Upper lobe of right lung (tissue), 1 donor: ENCODE data around the gene STK32B. TPM values are rescaled to one million over a fixed set of nuclear protein-coding genes. Genes with fewer than 3 reads are reported as not detected.
A peak's percentile ranks its signal among the peaks of the same experiment; 100 is the strongest.

ENCODE experiments used
- ATAC-seq: fragments of 200-7000 bp; cut with Tn5 transposase; one replicate; pipeline ENCODE4 v1.9.1; 2020; ENCODE audit warnings: mild to moderate bottlenecking, moderate library complexity
- DNase-seq: peaks from one replicate; pipeline ENCODE4 v3.0.0-alpha.2; 2020
- H3K27ac ChIP-seq: fragments of 200-600 bp; one replicate; pipeline ENCODE4 v1.8.0; 2022
- H3K27me3 ChIP-seq: fragments of 200-600 bp; one replicate; pipeline ENCODE4 v1.8.0; 2022; ENCODE audit warnings: mild to moderate bottlenecking
- H3K36me3 ChIP-seq: fragments of 200-600 bp; one replicate; pipeline ENCODE4 v1.8.0; 2022
- H3K4me1 ChIP-seq: fragments of 200-600 bp; one replicate; pipeline ENCODE4 v1.8.0; 2022
- H3K4me3 ChIP-seq: fragments of 200-600 bp; one replicate; pipeline ENCODE4 v1.8.0; 2022; ENCODE audit warnings: mild to moderate bottlenecking
- H3K9me3 ChIP-seq: fragments of 200-600 bp; one replicate; pipeline ENCODE4 v1.8.0; 2022
- intact Hi-C: fragments of 100-400 bp; cut with DNase I; formaldehyde crosslinking; loops from one replicate; pipeline ENCODE4 v1.11.0; 2022
- total RNA-seq: library from RNA; stranded (reverse); fragmentation: NEBNext Ultra II Directional; extraction: Animal tissue kit (Norgen Biotek cat#: 25700); gene quantifications from one replicate; pipeline ENCODE4 v1.2.1, GENCODE V29; 2021
- TF ChIP-seq, protein P1 (sequence below): fragments of 200-600 bp; IDR thresholded peaks from one replicate; pipeline ENCODE4 v1.8.0; 2022; ENCODE audit warnings: antibody characterized with exemption
- donor health status: DM: no; HTN: yes; CAD: no; lungs with severe emphysema.

STK32B gene
- total RNA-seq, 1 donor from 2014 or later = 2.8 TPM

DNA sequence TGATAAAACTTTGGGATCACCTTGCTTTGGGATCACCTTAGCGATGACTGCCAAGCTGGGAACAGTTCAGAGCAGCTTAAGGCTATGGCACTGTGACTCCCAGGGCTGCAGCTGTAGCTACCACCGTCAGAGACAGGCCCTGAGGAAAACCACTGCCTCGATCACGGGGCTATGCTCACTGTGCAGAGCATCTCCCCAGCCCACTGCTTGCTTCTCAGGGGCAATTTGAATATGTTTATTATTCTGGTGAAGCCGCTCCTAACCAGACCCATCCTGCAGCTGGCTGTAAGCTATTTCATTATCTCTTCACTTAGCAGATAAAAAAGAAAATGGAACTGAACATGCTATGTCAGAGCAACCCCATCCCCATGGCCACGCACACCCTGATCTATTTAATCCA is 328.6 kb downstream of the STK32B start:
- Histone ChIP-seq H3K27ac (no peak overlapping the region), H3K9me3 (no peaks in the 10 kb centered on the region), H3K27me3 (no peaks in the 10 kb centered on the region), H3K36me3 (no peaks in the 10 kb centered on the region), H3K4me1 (no peaks in the 10 kb centered on the region), H3K4me3 (no peak overlapping the region)
- intact Hi-C loops = no loop called here
- ATAC-seq (no peak), DNase-seq (no peak)
- TF ChIP-seq, protein P1, sequence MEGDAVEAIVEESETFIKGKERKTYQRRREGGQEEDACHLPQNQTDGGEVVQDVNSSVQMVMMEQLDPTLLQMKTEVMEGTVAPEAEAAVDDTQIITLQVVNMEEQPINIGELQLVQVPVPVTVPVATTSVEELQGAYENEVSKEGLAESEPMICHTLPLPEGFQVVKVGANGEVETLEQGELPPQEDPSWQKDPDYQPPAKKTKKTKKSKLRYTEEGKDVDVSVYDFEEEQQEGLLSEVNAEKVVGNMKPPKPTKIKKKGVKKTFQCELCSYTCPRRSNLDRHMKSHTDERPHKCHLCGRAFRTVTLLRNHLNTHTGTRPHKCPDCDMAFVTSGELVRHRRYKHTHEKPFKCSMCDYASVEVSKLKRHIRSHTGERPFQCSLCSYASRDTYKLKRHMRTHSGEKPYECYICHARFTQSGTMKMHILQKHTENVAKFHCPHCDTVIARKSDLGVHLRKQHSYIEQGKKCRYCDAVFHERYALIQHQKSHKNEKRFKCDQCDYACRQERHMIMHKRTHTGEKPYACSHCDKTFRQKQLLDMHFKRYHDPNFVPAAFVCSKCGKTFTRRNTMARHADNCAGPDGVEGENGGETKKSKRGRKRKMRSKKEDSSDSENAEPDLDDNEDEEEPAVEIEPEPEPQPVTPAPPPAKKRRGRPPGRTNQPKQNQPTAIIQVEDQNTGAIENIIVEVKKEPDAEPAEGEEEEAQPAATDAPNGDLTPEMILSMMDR = no peak

- DNase-seq (no peak), ATAC-seq (no peak)
- no peaks in the 10 kb centered on the region for H3K27me3 ChIP-seq
- H3K36me3 ChIP-seq = no peaks in the 10 kb centered on the region
- H3K27ac ChIP-seq = no peak overlapping the region
- TF ChIP-seq, protein P1 = no peak
- H3K4me3 ChIP-seq = no peak overlapping the region
- H3K9me3 ChIP-seq = no peaks in the 10 kb centered on the region
- intact Hi-C loops = no loop called here
- no peaks in the 10 kb centered on the region for H3K4me1 ChIP-seq
These were observed 330.7 kb downstream of the STK32B start for GRCh38 chr4:5381961-5382441.

GRCh38 chr4:5383191-5383980 is 332.1 kb downstream of the STK32B start:
- no peak overlapping the region for H3K4me3 ChIP-seq
- H3K36me3 ChIP-seq = no peaks in the 10 kb centered on the region
- intact Hi-C loops = no loop called here
- H3K27ac ChIP-seq = no peak overlapping the region
- no peaks in the 10 kb centered on the region for H3K4me1 ChIP-seq
- DNase-seq (no peak), ATAC-seq (no peak)
- no peaks in the 10 kb centered on the region for H3K27me3 ChIP-seq
- H3K9me3 ChIP-seq = no peaks in the 10 kb centered on the region
- TF ChIP-seq, protein P1 = no peak

- no peaks in the 10 kb centered on the region for H3K4me1 ChIP-seq
- no peaks in the 10 kb centered on the region for H3K27me3 ChIP-seq
- H3K9me3 ChIP-seq = no peaks in the 10 kb centered on the region
- intact Hi-C loops = no loop called here
- no peak overlapping the region for H3K27ac ChIP-seq
- no peak for DNase-seq
- no peaks in the 10 kb centered on the region for H3K36me3 ChIP-seq
- TF ChIP-seq, protein P1 = no peak
- peak; percentile 6 for ATAC-seq
- no peak overlapping the region for H3K4me3 ChIP-seq
These were observed 334.5 kb downstream of the STK32B start for GRCh38 chr4:5385741-5386311.

- Histone ChIP-seq H3K9me3 (no peaks in the 10 kb centered on the region), H3K27ac (no peak overlapping the region), H3K36me3 (no peaks in the 10 kb centered on the region), H3K27me3 (no peaks in the 10 kb centered on the region), H3K4me3 (no peak overlapping the region), H3K4me1 (no peaks in the 10 kb centered on the region)
- intact Hi-C loops = no loop called here
- no peak for DNase-seq
- ATAC-seq = no peak
- TF ChIP-seq, protein P1 = no peak
These were observed 335.6 kb downstream of the STK32B start for GRCh38 chr4:5386921-5387320.
